ENCODE results near the gene PRR29.

PRR29 gene

DNA sequence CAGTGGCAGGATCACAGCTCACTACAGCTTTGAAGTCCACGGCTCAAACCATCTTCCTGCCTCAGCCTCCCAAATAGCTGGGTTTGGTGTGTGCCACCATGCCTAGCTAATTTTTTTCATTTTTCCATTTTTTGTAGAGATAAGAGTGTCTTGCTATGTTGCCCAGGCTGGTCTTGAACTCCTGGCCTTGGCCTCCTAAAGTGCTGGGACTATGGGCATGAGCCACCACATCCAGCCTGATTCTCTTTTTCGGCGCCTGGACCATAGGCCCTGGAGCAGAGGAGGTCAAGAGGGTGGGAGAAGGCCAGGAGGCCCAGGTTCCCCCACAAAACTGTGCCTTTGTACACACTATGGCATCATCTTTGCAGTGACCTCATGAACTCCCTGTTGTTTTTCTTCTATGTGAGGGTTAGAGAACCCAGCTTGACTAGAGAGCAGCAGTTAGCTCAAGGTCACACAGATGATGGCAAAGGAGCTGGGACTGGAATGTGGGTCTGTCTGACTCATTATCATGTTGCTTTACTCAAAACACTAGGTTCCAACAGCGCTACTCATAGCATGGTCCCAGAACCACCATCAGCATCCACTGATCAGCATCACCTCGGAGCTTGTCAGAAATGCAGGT lies 41.7 kb upstream of the PRR29 start:
- TF ChIP-seq, protein P1, sequence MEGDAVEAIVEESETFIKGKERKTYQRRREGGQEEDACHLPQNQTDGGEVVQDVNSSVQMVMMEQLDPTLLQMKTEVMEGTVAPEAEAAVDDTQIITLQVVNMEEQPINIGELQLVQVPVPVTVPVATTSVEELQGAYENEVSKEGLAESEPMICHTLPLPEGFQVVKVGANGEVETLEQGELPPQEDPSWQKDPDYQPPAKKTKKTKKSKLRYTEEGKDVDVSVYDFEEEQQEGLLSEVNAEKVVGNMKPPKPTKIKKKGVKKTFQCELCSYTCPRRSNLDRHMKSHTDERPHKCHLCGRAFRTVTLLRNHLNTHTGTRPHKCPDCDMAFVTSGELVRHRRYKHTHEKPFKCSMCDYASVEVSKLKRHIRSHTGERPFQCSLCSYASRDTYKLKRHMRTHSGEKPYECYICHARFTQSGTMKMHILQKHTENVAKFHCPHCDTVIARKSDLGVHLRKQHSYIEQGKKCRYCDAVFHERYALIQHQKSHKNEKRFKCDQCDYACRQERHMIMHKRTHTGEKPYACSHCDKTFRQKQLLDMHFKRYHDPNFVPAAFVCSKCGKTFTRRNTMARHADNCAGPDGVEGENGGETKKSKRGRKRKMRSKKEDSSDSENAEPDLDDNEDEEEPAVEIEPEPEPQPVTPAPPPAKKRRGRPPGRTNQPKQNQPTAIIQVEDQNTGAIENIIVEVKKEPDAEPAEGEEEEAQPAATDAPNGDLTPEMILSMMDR (IDR thresholded peaks at IDR 0.05): no peak

DNA sequence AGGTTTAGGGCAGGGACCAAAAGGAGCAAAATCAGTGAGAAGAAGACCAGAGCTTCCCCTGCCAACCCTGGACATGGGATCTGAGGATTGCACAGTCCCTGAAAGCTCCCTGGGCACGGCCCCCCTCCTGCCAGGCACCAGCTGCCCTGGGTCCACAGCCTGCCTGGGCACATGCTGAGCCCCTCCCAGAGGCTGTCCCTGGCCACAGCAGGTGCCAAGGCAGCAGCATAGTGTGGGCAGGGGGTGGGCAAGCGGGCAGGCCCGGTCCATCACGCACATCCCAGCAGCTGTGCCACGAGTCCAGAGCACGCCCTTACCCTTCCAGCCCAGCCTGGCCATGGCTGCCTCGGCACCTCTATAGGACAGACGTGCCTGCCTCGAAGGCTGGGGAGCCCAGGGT lies 38.1 kb upstream of the PRR29 start:
- TF ChIP-seq, protein P1 (IDR thresholded peaks at IDR 0.05): no peak

DNA sequence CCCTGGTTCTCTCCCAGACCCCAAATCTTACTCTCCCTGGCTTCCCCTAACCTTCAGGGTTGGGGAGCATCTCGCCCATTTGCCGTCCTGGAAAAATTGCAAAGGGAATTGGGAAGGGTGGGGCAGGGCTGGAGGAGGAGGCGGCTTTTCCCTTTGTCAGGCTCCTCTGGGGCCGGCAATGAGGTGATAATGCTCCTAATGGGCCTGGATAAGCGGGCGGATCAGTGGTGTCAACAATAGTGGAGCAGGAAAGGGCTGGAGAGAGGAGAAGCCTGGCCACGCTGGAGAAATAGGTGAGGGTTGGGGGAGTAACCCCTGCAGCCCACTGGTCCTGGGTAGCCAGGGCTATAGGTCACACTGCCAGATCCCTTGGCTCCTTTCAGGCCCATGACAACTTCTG lies 37.7 kb upstream of the PRR29 start:
- TF ChIP-seq, protein P1 (IDR thresholded peaks at IDR 0.05): no peak

DNA sequence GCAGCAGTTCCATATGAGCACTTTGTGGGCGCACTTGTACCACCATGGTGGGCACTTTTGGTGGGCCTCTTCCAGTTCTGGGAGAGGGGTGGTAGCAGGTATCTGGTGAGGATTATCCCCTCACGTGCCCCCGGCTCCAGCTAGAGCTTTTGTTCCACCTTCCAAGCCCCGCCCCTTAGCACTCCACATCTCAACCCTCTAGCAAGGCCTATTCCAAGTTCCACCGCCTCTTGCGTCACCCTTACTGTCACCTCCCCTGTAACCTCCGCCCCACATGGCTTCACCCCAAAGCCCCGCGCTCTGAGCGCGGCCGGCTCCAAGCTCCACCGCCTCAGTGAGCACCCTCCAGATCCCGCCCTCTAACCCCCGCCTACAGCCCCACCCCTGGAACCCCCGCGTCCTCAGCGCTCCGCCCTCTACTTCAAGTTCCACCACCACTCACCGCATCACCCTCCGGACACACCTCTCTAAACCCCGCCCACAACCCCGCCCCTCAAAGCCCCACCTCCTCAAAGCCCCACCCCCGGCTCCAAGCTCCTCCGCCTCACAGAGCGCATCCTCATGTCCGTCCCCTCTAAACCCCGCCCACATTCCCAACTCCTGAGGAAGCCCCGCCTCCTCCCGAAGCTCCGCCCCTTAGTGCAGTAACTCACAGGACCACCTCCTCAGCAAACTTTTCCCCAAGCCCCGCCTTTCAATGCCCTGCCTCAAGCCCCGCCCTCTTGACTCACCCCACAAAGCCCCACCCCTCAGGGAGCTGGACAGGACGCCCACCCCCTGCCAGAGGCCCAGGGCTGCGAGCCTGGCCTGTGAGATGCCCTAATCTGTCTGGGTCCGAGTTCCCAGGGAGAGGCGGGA lies 36.6 kb upstream of the PRR29 start:
- TF ChIP-seq, protein P1 (IDR thresholded peaks at IDR 0.05): no peak

DNA sequence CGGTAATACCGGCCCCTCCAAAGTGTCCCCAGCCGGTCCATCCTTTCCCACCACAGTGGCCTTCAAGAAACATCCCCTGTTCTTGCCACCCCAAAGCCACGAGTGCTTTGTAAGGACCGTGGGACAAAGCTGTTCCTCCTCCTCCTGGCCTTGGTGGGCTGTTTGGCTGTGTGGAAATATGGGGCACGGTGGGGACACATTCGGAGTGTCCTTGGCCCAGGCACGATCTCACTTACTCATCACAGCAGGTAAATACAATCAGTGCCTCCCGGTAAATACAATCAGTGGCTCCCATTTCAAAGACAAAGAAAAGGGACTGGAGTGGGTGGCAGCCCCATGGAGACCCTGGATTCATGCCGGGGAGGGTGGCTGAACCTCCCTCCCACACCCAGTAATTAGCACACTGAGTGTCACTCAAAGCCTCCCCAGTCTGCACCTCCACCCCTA lies 35.8 kb upstream of the PRR29 start:
- TF ChIP-seq, protein P1 (IDR thresholded peaks at IDR 0.05): no peak

DNA sequence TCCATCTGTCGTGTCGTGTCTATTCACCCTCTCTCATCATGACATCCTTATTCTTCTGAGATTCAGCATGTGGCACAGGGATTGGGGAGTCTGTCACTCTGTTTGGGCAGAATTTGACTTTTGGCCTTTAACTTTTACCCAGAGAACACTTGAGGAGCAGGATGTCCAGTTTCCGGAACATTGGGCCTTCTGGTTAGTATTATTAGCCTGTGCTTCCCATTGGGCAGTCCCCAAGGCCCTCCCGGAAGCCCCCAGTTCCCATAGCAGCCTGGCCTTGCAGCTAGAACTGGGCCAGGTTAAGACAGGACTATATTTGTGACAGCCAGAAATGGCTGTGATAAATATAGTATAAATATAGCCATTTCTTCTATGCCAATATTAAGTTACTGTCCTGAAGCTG lies 35.0 kb upstream of the PRR29 start:
- TF ChIP-seq, protein P1 (IDR thresholded peaks at IDR 0.05): no peak

DNA sequence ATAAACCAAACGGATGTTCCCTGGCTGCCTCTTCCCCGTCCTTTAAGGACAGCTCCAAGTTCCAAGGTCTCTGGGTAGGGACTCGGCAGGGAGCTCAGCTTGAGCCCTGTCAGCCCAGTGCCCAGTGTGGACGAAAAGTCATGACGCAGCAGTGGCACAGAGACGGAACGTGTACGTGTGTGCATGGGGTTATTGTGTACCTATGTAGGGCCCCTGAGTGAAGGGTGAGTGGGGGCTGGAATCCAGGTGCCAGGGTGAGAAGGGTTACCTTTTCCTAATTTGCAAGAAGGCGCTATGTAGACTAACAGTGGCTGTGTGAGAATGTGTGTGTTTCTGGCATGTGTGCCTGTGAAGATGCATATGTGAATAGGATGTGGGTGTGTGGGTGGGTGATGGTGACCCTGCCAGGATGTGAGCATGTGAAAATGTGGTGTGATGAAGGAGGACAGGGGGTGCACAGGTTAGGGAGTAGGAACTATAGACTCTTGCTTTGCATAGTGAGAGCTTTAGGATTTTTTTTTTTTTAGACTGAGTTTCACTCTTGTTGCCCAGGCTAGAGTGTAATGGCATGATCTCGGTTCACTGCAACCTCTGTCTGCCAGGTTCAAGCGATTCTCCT lies 31.4 kb upstream of the PRR29 start:
- TF ChIP-seq, protein P1 (IDR thresholded peaks at IDR 0.05): no peak

Measured in LNCAP (cell line).